GM21529 (cell line): ENCODE measurements around the gene ZNF667.

Experiments
- ATAC-seq: cut with Tn5 transposase; IDR thresholded peaks from one replicate; pipeline ENCODE4 v1.9.1; 2021; ENCODE audit not compliant: unreplicated experiment

The ZNF667 gene

GRCh38 chr19:56476651-56477428, at the start of gene ZNF667:
TSS of gene ZNF667 (minus strand) at chr19:56477345. CDS start at chr19:56462370, 14,975 bp downstream.
- ATAC-seq: no peak

GRCh38 chr19:56525214-56525860, 48.2 kb upstream of the ZNF667 start:
- no peak for ATAC-seq

GRCh38 chr19:56508290-56508778, 31.2 kb upstream of the ZNF667 start:
- ATAC-seq: no peak

- no peak for ATAC-seq
Observed at GRCh38 chr19:56507446-56508289, 30.5 kb upstream of the ZNF667 start, which contains the start of gene ZNF471. TSS of gene ZNF471 (plus strand) at chr19:56507855. CDS start at chr19:56511572, 3,717 bp downstream.

- ATAC-seq: no peak
Observed at GRCh38 chr19:56504581-56504980, 27.4 kb upstream of the ZNF667 start.

- no peak for ATAC-seq
Observed at GRCh38 chr19:56491399-56491798, 14.3 kb upstream of the ZNF667 start.

- no peak for ATAC-seq
Observed at GRCh38 chr19:56477429-56478338, 539 bp upstream of the ZNF667 start.

GRCh38 chr19:56476093-56476492, 1.1 kb downstream of the ZNF667 start:
- no peak for ATAC-seq

- no peak for ATAC-seq
Observed at GRCh38 chr19:56474308-56474707, 2.8 kb downstream of the ZNF667 start.

- ATAC-seq: no peak
Observed at GRCh38 chr19:56441206-56441792, 35.8 kb downstream of the ZNF667 start.

GRCh38 chr19:56423985-56424353, 53.2 kb downstream of the ZNF667 start:
- no peak for ATAC-seq

GRCh38 chr19:56423276-56423984, 53.7 kb downstream of the ZNF667 start:
- no peak for ATAC-seq

GRCh38 chr19:56405062-56405461, 72.1 kb downstream of the ZNF667 start:
- no peak for ATAC-seq

- ATAC-seq: peak; percentile 6
Observed at GRCh38 chr19:56404705-56405056, 72.5 kb downstream of the ZNF667 start.

GRCh38 chr19:56403764-56404704, 73.1 kb downstream of the ZNF667 start, which contains the start of gene ZNF583:
TSS of gene ZNF583 (plus strand) at chr19:56404332. CDS start at chr19:56407115, 2,783 bp downstream.
- ATAC-seq: peak; percentile 86

- ATAC-seq: no peak
Observed at GRCh38 chr19:56403261-56403660, 73.9 kb downstream of the ZNF667 start.

- no peak for ATAC-seq
Observed at GRCh38 chr19:56400485-56400884, 76.7 kb downstream of the ZNF667 start.

- ATAC-seq: no peak
Observed at GRCh38 chr19:56398809-56399208, 78.3 kb downstream of the ZNF667 start.
